MM.1S (cell line): ENCODE data around the gene SLC28A1.

Experiments
- DNase-seq: peaks from one replicate; pipeline ENCODE4 v3.0.0-alpha.2; 2015
- H2AFZ ChIP-seq: fragments of 300-600 bp; sonication (generic); 2 replicates; pipeline ENCODE4 v1.6.0; 2016; ENCODE audit warnings: antibody characterized with exemption, low read length
- H3F3A ChIP-seq: fragments of 300-600 bp; sonication (generic); 2 replicates; pipeline ENCODE4 v1.6.1; 2016; ENCODE audit warnings: mild to moderate bottlenecking, antibody characterized with exemption, low read length, moderate library complexity, mixed read lengths; ENCODE audit not compliant: insufficient read depth
- H3K27ac ChIP-seq: fragments of 300-600 bp; sonication (generic); 2 replicates; pipeline ENCODE4 v1.5.1; 2016; ENCODE audit warnings: mild to moderate bottlenecking, low read length
- H3K27me3 ChIP-seq: fragments of 300-600 bp; sonication (generic); replicated peaks from 2 replicates; pipeline ENCODE4 v1.6.0; 2016; ENCODE audit warnings: low read length; ENCODE audit not compliant: insufficient read depth
- H3K36me3 ChIP-seq: fragments of 300-600 bp; sonication (generic); replicated peaks from 2 replicates; pipeline ENCODE4 v1.6.1; 2016; ENCODE audit warnings: mild to moderate bottlenecking, low read length, mixed read lengths; ENCODE audit not compliant: insufficient read depth
- H3K4me1 ChIP-seq: fragments of 300-600 bp; sonication (generic); 2 replicates; pipeline ENCODE4 v1.6.1; 2016; ENCODE audit warnings: low read length, mixed read lengths
- H3K4me2 ChIP-seq: fragments of 300-600 bp; sonication (generic); 2 replicates; pipeline ENCODE4 v1.6.0; 2016; ENCODE audit warnings: low read depth, low read length
- H3K4me3 ChIP-seq: fragments of 300-600 bp; sonication (generic); 2 replicates; pipeline ENCODE4 v1.5.1; 2016; ENCODE audit warnings: low read length, mixed read lengths
- H3K79me2 ChIP-seq: fragments of 300-600 bp; sonication (generic); 2 replicates; pipeline ENCODE4 v1.6.1; 2016; ENCODE audit warnings: mixed run types, low read length, mixed read lengths
- H3K9ac ChIP-seq: fragments of 300-600 bp; sonication (generic); 2 replicates; pipeline ENCODE4 v1.6.1; 2016; ENCODE audit warnings: low read length, mixed read lengths
- H3K9me2 ChIP-seq: fragments of 300-600 bp; sonication (generic); replicated peaks from 2 replicates; pipeline ENCODE4 v1.6.1; 2016; ENCODE audit warnings: mild to moderate bottlenecking, low read length, mixed read lengths; ENCODE audit not compliant: insufficient read depth
- H3K9me3 ChIP-seq: fragments of 300-600 bp; sonication (generic); replicated peaks from 2 replicates; pipeline ENCODE4 v1.6.1; 2016; ENCODE audit warnings: mild to moderate bottlenecking, low read length, mixed read lengths; ENCODE audit not compliant: insufficient read depth
- H4K20me1 ChIP-seq: fragments of 300-600 bp; sonication (generic); 2 replicates; pipeline ENCODE4 v1.6.1; 2016; ENCODE audit warnings: mild to moderate bottlenecking, low read length, moderate library complexity, mixed read lengths; ENCODE audit not compliant: insufficient read depth
- CTCF ChIP-seq: fragments of 300-600 bp; sonication (generic); IDR thresholded peaks from 2 replicates; pipeline ENCODE4 v1.5.1; 2016; ENCODE audit warnings: antibody characterized with exemption, low read length, mixed read lengths
- EZH2 ChIP-seq: fragments of 300-600 bp; sonication (generic); optimal IDR thresholded peaks from 2 replicates; pipeline ENCODE3; 2017; ENCODE audit warnings: low read depth, mild to moderate bottlenecking, antibody characterized with exemption, low read length, mixed read lengths
- EZH2phosphoT487 ChIP-seq: fragments of 300-600 bp; sonication (generic); IDR thresholded peaks from 2 replicates; pipeline ENCODE4 v1.6.1; 2018; ENCODE audit warnings: antibody characterized with exemption, low read length

Gene SLC28A1

GRCh38 chr15:84878504-84878903 is 6.0 kb upstream of the SLC28A1 start:
- Histone ChIP-seq H3K27me3 (no peaks in the 10 kb centered on the region), H3K9me2 (no peaks in the 10 kb centered on the region), H3F3A (no peaks in the 10 kb centered on the region), H3K27ac (no peak overlapping the region), H3K9ac (no peak overlapping the region), H3K36me3 (no peaks in the 10 kb centered on the region), H2AFZ (no peak overlapping the region), H3K4me1 (no peaks in the 10 kb centered on the region), H3K4me2 (no peak overlapping the region), H3K9me3 (no peaks in the 10 kb centered on the region), H3K79me2 (no peaks in the 10 kb centered on the region), H3K4me3 (no peak overlapping the region), H4K20me1 (no peaks in the 10 kb centered on the region)
- DNase-seq, result peak; percentile 43
- TF ChIP-seq EZH2 (no peak), EZH2phosphoT487 (no peak), CTCF (peak; percentile 66)

- Histone ChIP-seq H4K20me1 (no peaks in the 10 kb centered on the region), H3K4me2 (no peak overlapping the region), H3K27ac (no peak overlapping the region), H3K36me3 (no peaks in the 10 kb centered on the region), H3K79me2 (no peaks in the 10 kb centered on the region), H3K9me2 (no peaks in the 10 kb centered on the region), H3K9me3 (no peaks in the 10 kb centered on the region), H2AFZ (no peak overlapping the region), H3K27me3 (no peaks in the 10 kb centered on the region), H3K9ac (no peak overlapping the region), H3K4me1 (no peaks in the 10 kb centered on the region), H3F3A (no peaks in the 10 kb centered on the region), H3K4me3 (no peak overlapping the region)
- TF ChIP-seq CTCF, result no peak
- TF ChIP-seq EZH2phosphoT487, result no peak
- TF ChIP-seq EZH2, result no peak
- no peak for DNase-seq
These were observed 5.2 kb upstream of the SLC28A1 start for GRCh38 chr15:84879088-84879780.

GRCh38 chr15:84880007-84880406 is 4.5 kb upstream of the SLC28A1 start:
- Histone ChIP-seq H3K79me2 (no peaks in the 10 kb centered on the region), H3K27me3 (no peaks in the 10 kb centered on the region), H3K9me3 (no peaks in the 10 kb centered on the region), H3K4me2 (no peak overlapping the region), H3K4me3 (no peak overlapping the region), H3K9ac (no peak overlapping the region), H3F3A (no peaks in the 10 kb centered on the region), H3K36me3 (no peaks in the 10 kb centered on the region), H2AFZ (no peak overlapping the region), H3K4me1 (no peaks in the 10 kb centered on the region), H3K9me2 (no peaks in the 10 kb centered on the region), H3K27ac (no peak overlapping the region), H4K20me1 (no peaks in the 10 kb centered on the region)
- DNase-seq, result no peak
- TF ChIP-seq EZH2phosphoT487 (no peak), CTCF (no peak), EZH2 (no peak)
